Mesenchymal stem cell (in vitro differentiated cells and primary cell): ENCODE data around the gene VAV2.

Experiments used
- DNase-seq: peaks from one replicate; pipeline ENCODE4 v3.0.0-alpha.2; 2013
- H2AFZ ChIP-seq: one replicate; pipeline ENCODE4 v1.6.1; 2013; ENCODE audit warnings: low read depth, mild to moderate bottlenecking, control low read depth, inconsistent platforms, low read length, moderate library complexity
- H2AK5ac ChIP-seq: 2 replicates; pipeline ENCODE4 v1.6.1; 2013; ENCODE audit warnings: low read length, moderate library complexity, mild to moderate bottlenecking, inconsistent platforms; ENCODE audit not compliant: severe bottlenecking
- H2BK120ac ChIP-seq: one replicate; pipeline ENCODE4 v1.6.1; 2013; ENCODE audit warnings: low read depth, mild to moderate bottlenecking, inconsistent platforms, low read length, moderate library complexity
- H2BK12ac ChIP-seq, 2 experiments: one replicate each; pipeline ENCODE4 v1.6.1; 2013; ENCODE audit warnings: inconsistent platforms in 2 of 2, low read length in 2 of 2, mild to moderate bottlenecking in 2 of 2, moderate library complexity in 2 of 2, control low read depth in 1 of 2
- H2BK15ac ChIP-seq: one replicate; pipeline ENCODE4 v1.6.1; 2013; ENCODE audit warnings: mild to moderate bottlenecking, low read depth, inconsistent platforms; ENCODE audit not compliant: poor library complexity, severe bottlenecking
- H2BK5ac ChIP-seq: 2 replicates; pipeline ENCODE4 v1.6.1; 2013; ENCODE audit warnings: low read depth, mild to moderate bottlenecking, low read length, control low read depth, inconsistent platforms; ENCODE audit not compliant: poor library complexity, severe bottlenecking
- H3K14ac ChIP-seq, 2 experiments: one replicate each; pipeline ENCODE4 v1.6.1; 2013; ENCODE audit warnings: inconsistent platforms in 2 of 2, low read length in 2 of 2, control low read depth in 1 of 2, mild to moderate bottlenecking in 1 of 2, moderate library complexity in 1 of 2
- H3K18ac ChIP-seq, 2 experiments: one replicate each; pipeline ENCODE4 v1.6.1; 2013; ENCODE audit warnings: inconsistent platforms in 2 of 2, low read length in 2 of 2, control low read depth in 1 of 2, low read depth in 1 of 2, mild to moderate bottlenecking in 1 of 2
- H3K23ac ChIP-seq, 2 experiments: one replicate each; pipeline ENCODE4 v1.6.1; 2013; ENCODE audit warnings: inconsistent platforms in 2 of 2, low read length in 2 of 2, mild to moderate bottlenecking in 2 of 2, moderate library complexity in 2 of 2, control low read depth in 1 of 2
- H3K27ac ChIP-seq: 2 replicates; pipeline ENCODE4 v1.5.1; 2013; ENCODE audit warnings: mild to moderate bottlenecking, moderate library complexity, low read length, control low read depth, inconsistent platforms; ENCODE audit not compliant: poor library complexity, severe bottlenecking
- H3K27me3 ChIP-seq, 2 experiments: 2 replicates each; pipeline versions ENCODE4 v1.6.1 to v1.7.0; 2013; ENCODE audit warnings: low read length in 2 of 2, mild to moderate bottlenecking in 2 of 2, moderate library complexity in 2 of 2, control low read depth in 1 of 2, inconsistent platforms in 1 of 2; ENCODE audit not compliant: control insufficient read depth in 1 of 2, insufficient read depth in 1 of 2
- H3K36me3 ChIP-seq, 2 experiments: 2 replicates each; pipeline versions ENCODE4 v1.6.1 to v1.7.0; 2013; ENCODE audit warnings: low read length in 2 of 2, control low read depth in 1 of 2, inconsistent platforms in 1 of 2, low read depth in 1 of 2, mild to moderate bottlenecking in 1 of 2; ENCODE audit not compliant: insufficient read depth in 2 of 2, control insufficient read depth in 1 of 2
- H3K4ac ChIP-seq, 2 experiments: one replicate each; pipeline ENCODE4 v1.6.1; 2013; ENCODE audit warnings: inconsistent platforms in 2 of 2, low read length in 2 of 2, mild to moderate bottlenecking in 2 of 2, moderate library complexity in 2 of 2, control low read depth in 1 of 2, low read depth in 1 of 2
- H3K4me1 ChIP-seq: 2 replicates; pipeline ENCODE4 v1.6.1; 2013; ENCODE audit warnings: low read depth, low read length, control low read depth; ENCODE audit not compliant: control insufficient read depth, insufficient read depth
- H3K4me2 ChIP-seq: 2 replicates; pipeline ENCODE4 v1.6.1; 2013; ENCODE audit warnings: low read length, mild to moderate bottlenecking, inconsistent platforms; ENCODE audit not compliant: poor library complexity, severe bottlenecking
- H3K4me3 ChIP-seq, 2 experiments: 2 replicates each; pipeline versions ENCODE4 v1.5.1 to v1.7.0; 2013; ENCODE audit warnings: low read length in 2 of 2, mild to moderate bottlenecking in 2 of 2, control low read depth in 1 of 2, low read depth in 1 of 2; ENCODE audit not compliant: insufficient read depth in 1 of 2
- H3K79me1 ChIP-seq: replicated peaks from 2 replicates; pipeline ENCODE4 v1.6.1; 2013; ENCODE audit warnings: mild to moderate bottlenecking, control low read depth, low read length, inconsistent platforms; ENCODE audit not compliant: poor library complexity, severe bottlenecking
- H3K9ac ChIP-seq: 2 replicates; pipeline ENCODE4 v1.7.0; 2013; ENCODE audit warnings: mild to moderate bottlenecking, low read length, moderate library complexity
- H3K9me3 ChIP-seq: 2 replicates; pipeline ENCODE4 v1.7.0; 2013; ENCODE audit warnings: mild to moderate bottlenecking, low read length; ENCODE audit not compliant: control insufficient read depth
- H4K8ac ChIP-seq: one replicate; pipeline ENCODE4 v1.6.1; 2013; ENCODE audit warnings: inconsistent platforms, mild to moderate bottlenecking, low read length, moderate library complexity
- H4K91ac ChIP-seq: one replicate; pipeline ENCODE4 v1.6.1; 2013; ENCODE audit warnings: mild to moderate bottlenecking, low read length, inconsistent platforms
- WGBS: methylation state at CpG from one replicate; pipeline ENCODE4 v1.1.7; 2013; ENCODE audit warnings: mixed read lengths; 5-methylcytosine and 5-hydroxymethylcytosine counted together

The VAV2 gene

DNA sequence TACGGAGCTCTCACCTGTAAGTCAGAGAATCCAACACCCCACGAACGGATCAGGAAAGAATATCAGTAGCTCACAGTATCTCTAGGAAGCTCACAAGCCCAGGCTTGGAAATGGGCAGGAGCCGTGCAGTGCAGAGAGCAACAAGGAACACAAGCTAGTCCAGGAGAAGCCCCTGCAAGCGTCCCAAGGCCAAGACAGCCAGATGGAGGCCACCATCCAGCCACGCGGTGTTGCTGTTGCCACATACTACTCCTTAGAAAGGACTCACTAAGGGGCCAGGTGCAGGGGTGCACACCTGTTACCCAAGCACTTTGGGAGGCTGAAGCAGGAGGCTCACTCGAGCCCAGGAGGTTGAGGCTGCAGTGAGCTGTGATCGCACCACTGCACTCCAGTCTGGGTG lies 15.4 kb upstream of the VAV2 start:
- Histone ChIP-seq H4K8ac (no peak overlapping the region), H2BK12ac (no peak overlapping the region), H3K23ac (no peak overlapping the region), H4K91ac (no peak overlapping the region), H2BK120ac (no peak overlapping the region), H2BK5ac (no peak overlapping the region), H3K79me1 (no peaks in the 10 kb centered on the region), H2AFZ (no peak overlapping the region), H3K14ac (no peak overlapping the region), H3K36me3 (no peaks in the 10 kb centered on the region), H2AK5ac (no peak overlapping the region), H2BK15ac (no peak overlapping the region), H3K27ac (no peak overlapping the region), H3K18ac (no peak overlapping the region), H3K4me3 (no peak overlapping the region), H3K4me1 (no peaks in the 10 kb centered on the region), H3K27me3 (peaks cover 0 to 46% of the 10 kb centered on the region in 2 experiments), H3K4ac (no peak overlapping the region), H3K9me3 (no peaks in the 10 kb centered on the region), H3K4me2 (no peak overlapping the region), H3K9ac (no peak overlapping the region)
- 91% methylated on average over 8 of the region's 9 CpGs for WGBS
- DNase-seq, result no peak

DNA sequence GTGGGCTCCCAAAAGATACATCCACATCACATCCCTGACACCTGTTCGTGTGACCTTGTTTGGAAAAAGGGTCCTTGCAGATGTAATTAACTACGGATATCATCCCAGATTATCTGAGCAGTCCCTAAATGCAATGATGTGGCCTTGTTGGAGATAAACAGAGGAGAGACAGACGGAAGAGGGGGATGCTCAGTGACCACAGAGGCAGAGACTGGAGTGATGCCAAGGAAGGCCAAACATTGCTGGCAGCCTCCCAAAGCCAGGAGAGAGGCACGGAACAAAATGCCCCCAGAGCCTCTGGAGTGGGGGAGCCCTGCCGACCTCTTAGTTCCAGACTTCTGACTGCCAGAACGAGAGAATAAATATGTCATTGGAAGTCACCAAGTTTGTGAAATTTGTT lies 15.0 kb upstream of the VAV2 start:
- Histone ChIP-seq H3K4ac (no peak overlapping the region), H4K8ac (no peak overlapping the region), H3K14ac (no peak overlapping the region), H3K27me3 (peaks cover 0 to 50% of the 10 kb centered on the region in 2 experiments), H3K23ac (no peak overlapping the region), H3K4me1 (no peaks in the 10 kb centered on the region), H2BK120ac (no peak overlapping the region), H2AK5ac (no peak overlapping the region), H4K91ac (no peak overlapping the region), H3K27ac (no peak overlapping the region), H2BK5ac (no peak overlapping the region), H3K36me3 (no peaks in the 10 kb centered on the region), H3K79me1 (no peaks in the 10 kb centered on the region), H2AFZ (no peak overlapping the region), H3K9ac (no peak overlapping the region), H2BK12ac (no peak overlapping the region), H3K4me3 (no peak overlapping the region), H3K18ac (no peak overlapping the region), H2BK15ac (no peak overlapping the region), H3K9me3 (no peaks in the 10 kb centered on the region), H3K4me2 (no peak overlapping the region)
- WGBS, result 81% methylated on average over 6 of the region's 6 CpGs
- DNase-seq, result no peak

DNA sequence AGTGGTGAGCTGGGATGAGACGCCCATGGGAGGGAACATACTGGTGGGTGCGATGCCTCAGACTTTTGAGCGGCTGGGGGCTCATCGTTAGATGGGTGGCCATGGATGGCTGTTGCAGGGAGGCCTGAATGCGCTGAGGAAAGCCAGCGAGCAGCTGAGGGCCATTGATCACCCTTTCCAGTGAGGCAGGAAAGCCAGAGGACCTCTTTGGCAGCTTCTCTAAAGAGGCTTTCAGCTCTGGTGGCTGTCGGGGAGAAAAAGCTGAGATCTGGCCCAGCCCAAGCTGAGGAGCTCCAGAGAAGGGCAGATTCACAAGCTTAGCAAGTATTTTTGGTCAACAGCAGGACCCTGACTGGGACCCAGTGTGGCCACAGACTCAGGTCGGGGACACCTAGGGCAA lies 13.3 kb upstream of the VAV2 start:
- Histone ChIP-seq H2BK12ac (no peak overlapping the region), H3K36me3 (no peaks in the 10 kb centered on the region), H2AFZ (no peak overlapping the region), H3K18ac (no peak overlapping the region), H3K4me2 (no peak overlapping the region), H3K4me1 (no peaks in the 10 kb centered on the region), H4K8ac (no peak overlapping the region), H3K9me3 (no peaks in the 10 kb centered on the region), H3K27me3 (peaks cover 3 to 58% of the 10 kb centered on the region in 2 experiments), H3K23ac (no peak overlapping the region), H3K14ac (no peak overlapping the region), H2BK5ac (no peak overlapping the region), H3K4ac (no peak overlapping the region), H3K9ac (no peak overlapping the region), H3K79me1 (no peaks in the 10 kb centered on the region), H4K91ac (no peak overlapping the region), H3K27ac (no peak overlapping the region), H3K4me3 (no peak overlapping the region), H2AK5ac (no peak overlapping the region), H2BK120ac (no peak overlapping the region), H2BK15ac (no peak overlapping the region)
- 88% methylated on average over 8 of the region's 8 CpGs for WGBS
- no peak for DNase-seq

DNA sequence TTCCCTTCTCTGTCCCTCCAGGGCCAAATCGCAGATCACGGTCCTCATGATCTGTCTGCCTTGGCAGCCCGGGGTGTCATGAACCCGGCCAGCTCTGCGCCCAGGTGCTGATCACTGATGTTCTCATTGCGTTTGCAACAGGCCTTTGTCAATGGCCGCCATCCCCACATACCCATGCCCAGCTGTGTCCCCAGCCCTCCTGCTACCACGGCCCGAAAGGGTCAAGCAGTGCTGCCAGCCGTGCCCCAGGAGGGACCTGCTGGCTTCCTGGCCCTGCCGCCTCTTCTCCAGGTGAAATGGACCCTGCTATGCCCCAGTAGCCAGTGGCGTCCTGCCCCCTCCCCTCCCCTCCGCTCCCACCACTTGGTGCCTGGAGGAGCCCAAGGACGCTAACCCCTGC lies 12.8 kb upstream of the VAV2 start:
- Histone ChIP-seq H3K27ac (no peak overlapping the region), H3K4ac (no peak overlapping the region), H3K9ac (no peak overlapping the region), H3K9me3 (no peaks in the 10 kb centered on the region), H3K79me1 (no peaks in the 10 kb centered on the region), H2BK120ac (no peak overlapping the region), H4K8ac (no peak overlapping the region), H3K14ac (no peak overlapping the region), H3K36me3 (no peaks in the 10 kb centered on the region), H3K23ac (no peak overlapping the region), H3K27me3 (peaks cover 3 to 57% of the 10 kb centered on the region in 2 experiments), H4K91ac (no peak overlapping the region), H2BK5ac (no peak overlapping the region), H2AFZ (no peak overlapping the region), H3K4me3 (no peak overlapping the region), H3K4me2 (no peak overlapping the region), H3K4me1 (peaks cover 2% of the 10 kb centered on the region), H3K18ac (no peak overlapping the region), H2AK5ac (no peak overlapping the region), H2BK15ac (no peak overlapping the region), H2BK12ac (no peak overlapping the region)
- DNase-seq, result no peak
- 84% methylated on average over 14 of the region's 14 CpGs for WGBS
